HFF-Myc (cell line): ENCODE measurements around the gene LTBP1.
"Not testable (repeated sequence)": the region's sequence is repeated elsewhere in the genome, so short reads cannot be mapped to it uniquely, and the experiment has no call there.

Source experiments
- DNase-seq: peaks from one replicate; pipeline ENCODE4 v3.0.0-alpha.2; 2011; ENCODE audit warnings: low read depth; ENCODE audit errors: extremely low read depth
- H3K4me3 ChIP-seq: replicated peaks from 2 replicates; pipeline ENCODE4 v1.5.1; 2011; ENCODE audit warnings: low read depth, mild to moderate bottlenecking, control low read depth, low read length
- CTCF ChIP-seq: IDR thresholded peaks from 2 replicates; pipeline ENCODE4 v1.5.1; 2012; ENCODE audit warnings: mild to moderate bottlenecking, low read depth, low read length, control low read depth; ENCODE audit errors: missing control alignments

LTBP1 gene

GRCh38 chr2:33167622-33168245, 221.0 kb downstream of the LTBP1 start:
- no peak for TF ChIP-seq CTCF
- DNase-seq = no peak
- no peak overlapping the region for H3K4me3 ChIP-seq

GRCh38 chr2:33168425-33168824, 221.7 kb downstream of the LTBP1 start:
- H3K4me3 ChIP-seq = no peak overlapping the region
- no peak for DNase-seq
- no peak for TF ChIP-seq CTCF

DNA sequence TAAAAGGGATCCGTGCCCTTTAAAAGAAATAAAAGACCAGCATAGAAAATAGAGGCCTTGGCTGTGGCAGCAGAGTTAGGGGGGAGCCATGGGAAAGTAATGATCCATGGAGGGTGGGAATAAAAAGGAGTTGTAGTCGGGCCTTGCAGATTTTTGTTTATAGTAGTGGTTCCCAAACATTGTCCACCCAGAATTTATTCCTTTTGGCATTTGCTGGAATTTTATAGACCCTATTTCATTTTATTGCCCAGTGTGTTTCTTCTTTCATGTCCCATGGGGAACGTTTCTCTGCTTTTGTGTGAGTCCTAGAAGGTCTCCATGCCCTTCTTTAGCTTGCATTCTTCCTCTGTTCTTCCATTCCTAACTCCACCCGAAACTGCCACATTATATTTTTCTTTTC, 222.2 kb downstream of the LTBP1 start:
- TF ChIP-seq CTCF = no peak
- no peak overlapping the region for H3K4me3 ChIP-seq

GRCh38 chr2:33170251-33170650, 223.5 kb downstream of the LTBP1 start:
- not testable (repeated sequence) for DNase-seq, H3K4me3 ChIP-seq

More for the DNA sequence above, 222.2 kb downstream of the LTBP1 start:
- no peak for DNase-seq

- TF ChIP-seq CTCF = no peak
- DNase-seq = no peak
- no peak overlapping the region for H3K4me3 ChIP-seq
These were observed 230.9 kb downstream of the LTBP1 start for GRCh38 chr2:33177627-33178026.

GRCh38 chr2:33178209-33178608, 231.5 kb downstream of the LTBP1 start:
- H3K4me3 ChIP-seq = no peak overlapping the region
- no peak for TF ChIP-seq CTCF
- DNase-seq = no peak

- H3K4me3 ChIP-seq = no peak overlapping the region
- no peak for TF ChIP-seq CTCF
- no peak for DNase-seq
These were observed 234.2 kb downstream of the LTBP1 start for GRCh38 chr2:33180915-33181314.
